ENCODE measurements around the gene USP49.

USP49 gene

DNA sequence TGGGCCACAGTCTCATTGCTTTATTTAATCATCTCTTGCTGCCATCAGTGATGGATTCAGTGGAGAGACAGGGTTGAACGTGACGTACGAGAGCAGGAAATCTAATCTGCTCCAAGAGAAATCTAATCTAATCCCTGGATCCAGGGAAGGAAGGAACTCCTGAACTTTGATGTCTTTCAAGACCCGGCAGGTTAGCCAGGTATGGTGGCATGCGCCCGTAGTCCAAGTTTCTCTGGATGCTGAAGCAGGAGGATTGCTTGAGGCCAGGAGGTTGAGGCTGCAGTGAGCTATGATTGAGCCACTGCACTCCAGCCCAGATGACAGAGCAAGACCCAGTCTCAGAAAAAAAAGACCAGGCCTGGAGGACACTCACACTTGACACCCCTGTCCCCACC is 136.5 kb downstream of the USP49 start:
- no peak for DNase-seq

DNA sequence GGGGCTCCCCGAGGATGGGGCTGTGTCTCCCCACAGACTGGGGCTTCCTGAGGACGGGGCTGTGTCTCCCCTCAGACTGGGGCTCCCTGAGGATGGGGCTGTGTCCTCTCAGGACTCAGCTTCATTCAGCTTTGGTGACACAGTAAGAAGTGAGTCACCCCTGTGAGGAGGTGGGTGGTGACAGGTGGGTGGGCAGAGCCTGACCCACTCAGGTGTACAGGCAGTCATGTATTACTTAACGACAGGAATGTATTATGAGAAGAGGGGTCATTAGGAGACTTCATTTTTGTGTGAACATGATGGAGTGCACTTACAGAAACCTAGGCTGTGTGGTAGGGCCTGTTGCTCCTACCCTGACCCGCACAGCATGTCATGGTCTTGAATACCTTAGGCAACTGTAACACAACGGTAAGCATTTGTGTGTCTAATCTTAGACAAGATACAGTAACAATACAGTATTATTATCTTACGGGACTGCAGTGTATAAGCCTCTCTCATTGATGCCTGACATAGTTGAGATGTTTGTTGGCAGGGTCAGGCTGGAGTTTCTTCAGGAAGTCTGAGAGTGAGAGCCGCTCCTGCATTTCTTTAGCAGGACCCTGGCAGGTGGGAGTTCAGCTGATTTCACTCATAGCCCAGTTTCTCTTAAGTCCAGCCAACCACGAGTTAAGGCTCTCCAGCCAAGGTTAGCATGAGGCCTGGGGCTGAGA is 137.1 kb downstream of the USP49 start:
- DNase-seq: peak in 13 of 56 donors; percentile 3 to 57 (median 15)

DNA sequence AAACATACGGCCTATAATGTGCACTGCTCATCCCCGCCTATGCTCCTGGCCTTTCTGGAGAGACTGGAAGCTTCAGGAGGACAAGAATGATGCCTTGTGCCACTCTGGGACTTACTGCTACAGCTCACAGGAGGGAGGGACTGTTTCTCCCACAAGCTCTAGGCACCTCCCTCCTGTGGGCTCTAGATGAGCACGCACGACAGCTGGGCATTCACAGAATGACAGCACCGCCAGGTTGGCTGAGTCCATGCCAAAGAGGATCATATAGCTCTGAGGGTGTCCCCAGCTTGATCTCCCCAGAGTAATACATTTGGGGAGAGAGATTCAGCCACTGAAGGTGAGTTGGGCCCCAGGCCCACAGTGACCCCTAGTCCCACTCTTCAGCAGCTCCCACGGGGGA is 137.9 kb downstream of the USP49 start:
- DNase-seq: no peak

DNA sequence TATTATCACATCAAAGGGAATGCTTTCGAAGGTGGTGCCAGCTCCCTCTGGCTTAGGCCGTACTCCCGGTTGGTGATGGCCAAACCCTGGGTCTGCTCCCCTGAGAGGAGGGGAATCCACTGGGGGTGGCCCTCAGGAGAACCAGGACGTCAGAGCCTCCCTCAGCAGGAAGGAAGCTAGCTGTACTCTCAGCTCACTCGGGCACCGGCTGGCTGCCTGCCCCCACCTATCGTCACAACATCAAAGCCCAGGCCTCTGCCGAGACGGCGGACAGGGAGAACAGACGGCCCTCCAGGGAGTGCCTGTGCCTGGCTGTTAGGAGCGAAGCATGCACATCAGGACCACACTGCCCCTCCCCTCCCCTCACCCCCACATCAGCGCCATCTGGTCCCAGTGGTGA is 138.8 kb downstream of the USP49 start:
- no peak for DNase-seq

DNA sequence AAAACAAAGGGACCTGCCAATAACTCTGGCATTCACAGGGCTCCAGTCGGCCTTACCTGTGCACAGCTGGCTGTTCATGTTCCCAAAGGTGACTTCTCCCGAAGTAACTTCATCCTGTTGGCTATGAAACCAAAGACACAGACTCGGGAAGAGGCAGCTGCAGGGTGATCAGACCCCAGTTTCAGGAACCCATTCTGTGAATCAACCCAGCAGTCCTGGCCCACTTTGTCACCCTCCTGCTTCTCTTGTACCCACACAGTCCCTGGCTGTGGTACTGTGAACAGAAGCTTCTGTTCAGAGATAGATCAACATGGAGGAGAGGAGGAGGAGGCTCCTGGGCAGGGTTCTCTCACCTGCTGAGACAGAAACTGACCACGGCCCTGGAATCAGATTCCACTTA is 139.3 kb downstream of the USP49 start:
- no peak for DNase-seq

DNA sequence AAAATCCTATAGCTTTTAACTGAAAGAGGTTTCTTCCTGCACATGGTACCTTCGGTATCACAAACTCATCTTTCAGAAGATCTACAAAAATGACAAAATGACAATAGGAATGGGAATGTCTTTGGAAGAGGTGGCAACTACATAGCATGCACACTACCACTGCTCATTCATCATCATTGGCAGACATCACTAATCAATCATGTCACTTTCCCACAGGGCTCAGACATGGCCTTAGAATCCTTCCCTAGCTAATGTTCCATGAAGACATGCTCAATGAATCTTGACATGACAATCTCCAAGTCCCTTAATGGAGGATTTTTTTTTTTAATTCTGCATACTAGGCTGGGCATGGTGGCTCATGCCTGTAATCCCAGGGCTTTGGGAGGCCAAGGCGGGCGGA is 144.8 kb downstream of the USP49 start:
- DNase-seq: no peak

DNA sequence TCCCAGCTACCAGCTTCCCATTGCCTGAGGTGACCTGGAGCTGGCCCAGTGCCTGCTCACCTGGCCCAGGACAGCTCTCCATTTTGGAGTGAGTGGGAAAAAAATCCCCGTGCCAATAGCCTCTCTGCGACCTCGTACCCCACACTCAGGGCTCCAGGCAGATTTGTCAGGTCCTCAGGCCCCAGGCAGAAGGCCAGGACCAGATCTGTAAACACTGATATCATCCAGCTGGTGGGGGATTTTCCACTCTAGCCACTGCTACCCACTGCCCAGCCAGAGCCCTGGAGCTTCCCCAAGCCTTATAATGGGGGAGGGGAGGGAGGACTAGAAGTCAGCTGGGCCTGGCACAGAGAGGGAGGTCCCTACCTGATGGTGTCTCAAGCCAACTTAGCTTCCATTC is 146.6 kb downstream of the USP49 start:
- DNase-seq: no peak

DNA sequence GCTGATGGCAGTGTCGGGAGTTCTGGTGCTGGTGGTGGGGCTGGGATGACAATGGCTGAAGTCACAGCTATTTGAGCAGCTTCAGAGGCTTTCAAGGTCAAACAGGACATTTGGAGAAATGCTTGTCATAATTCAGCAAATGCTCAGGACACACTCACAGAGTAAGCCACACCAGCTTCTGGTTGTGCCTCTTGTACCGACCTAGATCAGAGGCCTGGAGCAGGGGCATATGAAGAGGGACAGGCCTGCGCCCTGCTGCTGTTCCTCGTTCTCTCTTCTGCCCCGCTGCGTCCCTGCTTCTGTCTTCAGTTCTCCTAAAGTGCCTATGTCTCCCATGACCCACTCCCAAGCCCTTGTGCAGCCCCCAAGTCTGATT is 147.1 kb downstream of the USP49 start:
- DNase-seq: no peak

DNA sequence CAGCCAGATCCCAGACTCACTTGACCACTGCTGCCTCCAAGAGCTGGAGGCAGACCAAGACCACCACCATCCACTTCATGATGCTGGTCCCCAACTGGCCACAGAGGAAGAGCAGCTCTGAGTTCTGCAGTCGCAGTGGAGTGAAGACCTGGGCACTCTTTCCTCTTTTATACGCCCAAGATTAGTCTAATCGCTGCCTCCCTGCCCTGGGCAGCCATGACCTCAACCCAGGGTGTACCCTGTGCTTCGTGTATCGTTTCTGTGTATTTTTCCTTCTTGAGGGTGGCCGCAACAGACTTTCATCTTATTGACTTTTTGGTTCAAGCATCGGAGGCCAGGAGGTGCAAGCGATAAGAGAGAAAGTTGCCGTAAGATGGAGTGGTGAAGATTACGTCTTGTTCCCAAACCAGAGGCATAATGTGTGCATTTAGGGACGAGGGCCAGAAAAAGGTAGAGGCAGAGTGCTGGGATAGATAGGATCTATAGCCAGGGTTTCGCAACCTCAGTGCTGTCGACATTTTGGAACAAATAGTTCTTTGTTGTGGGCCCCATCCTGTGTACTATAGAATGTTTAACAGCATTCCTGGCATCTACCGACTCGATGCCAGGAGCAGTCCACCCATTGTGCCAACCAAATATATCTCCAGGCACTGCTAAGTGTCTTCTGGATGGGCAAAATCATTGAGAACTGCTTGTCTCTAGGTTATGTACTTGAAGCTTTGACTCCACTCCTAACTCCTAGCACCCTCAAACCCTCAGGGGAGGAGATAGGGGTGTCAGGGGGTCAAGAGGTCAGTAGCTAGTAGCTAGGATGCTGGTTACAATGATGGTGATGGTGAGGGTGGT is 147.7 kb downstream of the USP49 start, which contains the start of gene PGC:
Gene PGC, minus strand, starts transcription at position 142 of the 846 bp plus-strand sequence. Its CDS starts 63 bp downstream, at position 79.
- no peak for DNase-seq

DNA sequence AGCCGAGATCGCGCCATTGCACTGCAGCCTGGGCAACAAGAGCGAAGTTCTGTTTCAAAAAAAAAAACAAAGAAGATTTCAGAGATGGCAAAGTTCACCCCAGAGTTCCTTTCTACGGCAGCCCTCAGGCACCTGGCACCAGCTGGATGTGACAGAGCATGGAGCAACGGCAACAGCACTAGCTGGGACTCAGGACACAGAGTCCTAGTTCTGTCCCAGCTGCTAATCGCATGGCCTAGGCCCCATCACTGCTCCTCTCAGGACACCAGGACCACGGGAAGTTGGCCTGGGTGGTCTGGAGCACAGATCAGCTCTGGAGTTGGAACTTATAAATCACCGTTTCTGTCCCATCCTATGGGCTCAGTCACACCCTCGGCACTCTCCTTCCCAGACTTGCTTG is 149.1 kb downstream of the USP49 start:
- no peak for DNase-seq

DNA sequence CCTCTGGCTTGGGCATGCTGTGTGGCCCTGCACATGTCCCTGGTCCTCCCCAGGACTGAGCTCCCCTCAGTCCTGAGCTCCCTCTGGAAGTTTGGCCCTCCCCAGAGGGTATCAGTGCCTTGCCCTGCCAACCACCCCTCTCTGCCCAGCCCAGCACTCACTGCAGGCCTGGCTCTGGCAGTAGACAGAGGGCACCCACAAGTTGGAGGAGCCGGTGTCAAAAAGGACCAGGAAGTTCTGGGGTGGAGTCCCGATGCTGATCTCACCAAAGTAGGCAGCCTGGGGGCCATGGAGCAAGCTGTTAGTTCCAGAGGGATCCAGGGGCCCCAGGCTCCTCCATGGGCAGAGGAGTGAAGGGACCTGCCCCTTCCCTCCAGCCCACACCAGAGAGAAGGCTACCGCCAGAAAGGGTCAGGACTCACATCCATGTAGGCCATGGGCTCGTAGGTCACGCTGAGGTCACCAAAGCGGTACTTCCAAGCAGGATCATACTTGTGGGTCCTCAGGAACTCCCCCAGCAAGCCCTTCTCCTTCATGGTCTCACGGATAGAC is 150.9 kb downstream of the USP49 start:
- DNase-seq: no peak

DNA sequence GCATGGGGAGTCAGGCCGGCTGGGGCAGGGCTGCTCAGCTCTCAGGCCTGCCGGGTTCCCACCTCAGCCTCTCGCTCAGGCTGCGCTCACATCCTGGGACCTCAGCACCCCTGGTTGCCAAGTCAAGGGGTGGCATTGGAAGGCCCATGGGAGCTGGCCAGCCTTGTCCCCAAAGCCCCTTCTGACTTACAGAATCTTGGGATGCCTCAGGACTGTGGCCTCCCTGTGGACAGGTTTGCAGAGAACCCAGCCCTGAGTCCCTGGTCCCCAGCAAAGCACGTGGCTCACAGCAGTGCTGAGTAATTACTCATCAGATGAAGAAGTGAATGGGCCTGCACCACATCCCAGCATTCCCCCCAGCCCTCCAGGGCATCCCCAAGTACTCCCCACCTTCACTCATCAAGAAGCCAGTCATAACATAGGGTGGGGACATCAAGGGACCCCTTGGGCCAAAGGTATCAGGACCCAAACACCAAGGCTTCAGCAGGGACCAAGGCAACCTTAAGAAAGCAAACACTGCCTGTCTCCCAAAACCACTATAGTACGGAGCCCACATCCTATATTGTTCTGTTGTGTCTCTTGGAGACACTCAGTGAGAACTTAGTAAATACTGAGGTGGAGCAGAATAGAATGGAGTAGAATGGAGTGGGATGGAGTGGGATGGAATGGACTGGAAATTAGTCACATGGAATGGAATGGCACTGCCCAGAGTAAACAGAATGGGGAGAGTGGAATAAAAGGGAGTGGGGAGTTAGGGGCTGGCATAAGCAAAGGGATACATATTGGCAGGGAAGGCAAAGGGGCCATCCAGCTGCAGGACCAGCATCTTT is 151.6 kb downstream of the USP49 start:
- DNase-seq: no peak

DNA sequence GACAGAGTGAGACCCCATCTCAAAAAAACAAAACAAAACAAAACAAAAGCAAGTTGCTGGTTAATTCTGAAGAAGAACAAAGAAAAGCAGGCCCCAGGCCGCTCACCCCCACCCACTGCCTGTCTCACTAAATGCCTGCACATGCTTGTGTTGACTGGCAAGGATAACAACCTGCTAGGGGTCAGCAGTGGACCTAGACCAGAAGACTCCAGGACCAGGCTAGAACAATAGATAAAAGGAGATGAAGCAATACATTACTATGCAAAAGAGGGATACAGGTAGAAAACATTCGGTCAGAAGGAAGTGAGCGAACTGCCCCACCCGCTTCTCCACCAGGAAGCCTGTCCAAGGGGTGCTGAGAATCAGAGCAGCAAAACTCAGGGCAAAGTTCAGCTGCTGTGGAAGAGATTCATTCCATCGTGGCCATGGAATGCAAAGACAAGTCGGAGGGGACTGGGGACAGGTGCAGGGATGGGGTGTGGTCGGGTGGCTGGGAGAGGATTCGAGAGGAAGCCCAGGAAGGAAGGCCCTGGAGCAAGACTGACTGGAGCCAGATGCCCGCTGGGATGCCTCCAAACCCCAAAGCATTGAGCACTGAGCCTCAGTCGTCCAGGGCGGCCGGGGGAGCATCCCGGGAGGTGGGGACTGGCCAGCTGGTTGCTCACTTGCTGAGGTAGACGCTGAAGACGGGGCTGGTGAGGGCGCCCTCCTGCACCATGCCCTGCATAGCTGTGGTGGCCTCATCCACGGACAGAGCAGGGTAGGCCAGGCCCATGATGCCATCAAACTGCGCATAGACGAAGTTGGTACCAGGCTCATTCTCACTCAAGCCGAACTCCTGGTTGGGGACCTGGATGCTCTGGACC is 153.3 kb downstream of the USP49 start:
- no peak for DNase-seq

DNA sequence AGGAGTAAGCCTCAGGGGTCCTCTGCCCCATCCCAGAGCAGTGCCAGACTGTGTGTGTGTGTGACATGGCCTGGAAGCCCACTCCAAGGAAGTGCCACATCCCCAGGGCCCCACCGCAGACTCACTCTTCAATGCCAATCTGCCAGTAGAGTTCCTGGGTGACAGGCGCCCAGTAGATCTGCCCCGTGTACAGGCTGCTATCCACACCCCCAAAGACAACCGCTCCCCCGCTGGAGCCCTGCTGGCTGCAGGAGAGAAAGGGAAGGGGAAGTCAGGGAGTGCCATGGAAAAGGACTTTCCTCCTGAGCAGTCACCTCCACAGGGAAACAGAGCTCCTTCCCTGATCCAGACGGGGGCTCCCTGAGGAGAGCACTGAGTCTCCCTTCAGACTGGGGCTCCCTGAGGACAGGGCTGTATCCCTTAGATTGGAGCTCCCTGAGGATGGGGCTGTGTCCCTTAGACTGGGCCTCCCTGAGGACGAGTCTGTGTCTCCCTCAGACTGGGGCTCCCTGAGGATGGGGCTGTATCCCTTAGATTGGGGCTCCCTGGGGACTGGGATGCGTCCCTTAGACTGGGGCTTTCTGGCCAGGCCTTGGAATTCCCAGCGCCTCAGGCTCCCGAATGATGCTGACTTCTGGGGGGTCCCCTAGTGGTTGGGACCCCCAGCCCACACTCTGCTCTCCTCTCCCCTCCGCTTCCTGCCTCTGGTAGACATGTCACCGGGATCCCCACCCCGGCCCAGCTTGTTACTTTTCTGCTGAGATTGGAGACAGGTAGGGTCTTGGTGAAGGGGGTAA is 154.6 kb downstream of the USP49 start:
- no peak for DNase-seq

All from nucleus accumbens (tissue), 56 donors.